HepG2 (cell line): ENCODE results near the gene SRRM2. TPM values are rescaled to one million over a fixed set of nuclear protein-coding genes. Genes with fewer than 3 reads are reported as not detected.

Experiments
- AGO2 ChIP-seq: fragments of 200-400 bp; formaldehyde crosslinking; optimal IDR thresholded peaks from 2 replicates; pipeline ENCODE3; 2017; ENCODE audit warnings: mild to moderate bottlenecking, low read depth, low read length, moderate library complexity
- ATF7 ChIP-seq, 2 experiments: fragments of 450-650 bp in 1 of 2; sonication (generic) in 1 of 2; formaldehyde crosslinking in 1 of 2; IDR thresholded peaks; 2 replicates each; pipeline versions ENCODE4 v1.4.0 to v1.6.1; 2016 to 2020; ENCODE audit warnings: antibody characterized with exemption in 1 of 2, mild to moderate bottlenecking in 1 of 2, missing genetic modification reagents in 1 of 2
- ATF7-NPFF ChIP-seq: sonication (generic); formaldehyde crosslinking; IDR thresholded peaks from 2 replicates; pipeline ENCODE4 v1.8.1; 2023; ENCODE audit warnings: mild to moderate bottlenecking, low read depth, missing genetic modification reagents, moderate library complexity
- CCDC6 ChIP-seq: sonication (generic); formaldehyde crosslinking; IDR thresholded peaks from 2 replicates; pipeline ENCODE4 v1.8.1; 2022; ENCODE audit warnings: mild to moderate bottlenecking, missing genetic modification reagents, moderate library complexity
- DBP ChIP-seq: sonication (generic); formaldehyde crosslinking; IDR thresholded peaks from 2 replicates; pipeline ENCODE4 v1.4.0; 2020; ENCODE audit warnings: missing genetic modification reagents; ENCODE audit errors: not compliant biosample characterization
- E2F5 ChIP-seq: sonication (generic); formaldehyde crosslinking; conservative IDR thresholded peaks from 2 replicates; pipeline ENCODE4 v1.4.0; 2020; ENCODE audit warnings: missing genetic modification reagents
- NR2F1 ChIP-seq, 2 experiments: fragments of 450-650 bp in 1 of 2; formaldehyde crosslinking in 1 of 2; IDR thresholded peaks; 2 replicates each; pipeline versions ENCODE4 v1.5.0 to v1.6.1; 2016 to 2020; ENCODE audit warnings: mild to moderate bottlenecking in 1 of 2, missing compliant biosample characterization in 1 of 2, missing genetic modification reagents in 1 of 2, moderate library complexity in 1 of 2
- POLR2AphosphoS5 ChIP-seq: IDR thresholded peaks from 2 replicates; pipeline ENCODE4 v1.6.1; 2012; ENCODE audit warnings: low read depth, low read length
- SIN3A ChIP-seq: IDR thresholded peaks from 2 replicates; pipeline ENCODE4 v1.6.1; 2011; ENCODE audit warnings: low read depth, mild to moderate bottlenecking, control low read depth, low read length, borderline replicate concordance
- SKIL ChIP-seq: sonication (generic); formaldehyde crosslinking; IDR thresholded peaks from 2 replicates; pipeline ENCODE4 v1.8.0; 2022; ENCODE audit warnings: missing genetic modification reagents, mild to moderate bottlenecking, moderate library complexity, borderline replicate concordance
- YEATS2 ChIP-seq: sonication (generic); formaldehyde crosslinking; IDR thresholded peaks from 2 replicates; pipeline ENCODE4 v1.4.0; 2020; ENCODE audit warnings: missing genetic modification reagents, borderline replicate concordance
- ZBED4 ChIP-seq: sonication (generic); formaldehyde crosslinking; IDR thresholded peaks from 2 replicates; pipeline ENCODE4 v1.4.0; 2020; ENCODE audit warnings: missing genetic modification reagents, borderline replicate concordance
- ZBTB42 ChIP-seq: sonication (generic); formaldehyde crosslinking; IDR thresholded peaks from 2 replicates; pipeline ENCODE4 v1.5.0; 2020; ENCODE audit warnings: mild to moderate bottlenecking, missing genetic modification reagents
- ZMAT3 ChIP-seq: sonication (generic); formaldehyde crosslinking; conservative IDR thresholded peaks from 2 replicates; pipeline ENCODE4 v1.7.0; 2021; ENCODE audit warnings: missing genetic modification reagents
- ZMYM4 ChIP-seq: sonication (generic); formaldehyde crosslinking; IDR thresholded peaks from 2 replicates; pipeline ENCODE4 v1.8.1; 2023; ENCODE audit warnings: mild to moderate bottlenecking, missing genetic modification reagents
- ZNF335 ChIP-seq: sonication (generic); formaldehyde crosslinking; IDR thresholded peaks from 2 replicates; pipeline ENCODE4 v1.4.0; 2020; ENCODE audit warnings: missing genetic modification reagents
- ZNF552 ChIP-seq: sonication (generic); formaldehyde crosslinking; IDR thresholded peaks from 2 replicates; pipeline ENCODE4 v1.9.0; 2022; ENCODE audit warnings: missing genetic modification reagents, mild to moderate bottlenecking, borderline replicate concordance
- ZNF737 ChIP-seq: sonication (generic); formaldehyde crosslinking; IDR thresholded peaks from 2 replicates; pipeline ENCODE4 v1.5.0; 2020; ENCODE audit warnings: missing genetic modification reagents, mild to moderate bottlenecking, borderline replicate concordance
- ZNF788 ChIP-seq: sonication (generic); formaldehyde crosslinking; IDR thresholded peaks from 2 replicates; pipeline ENCODE4 v1.5.0; 2020; ENCODE audit warnings: mild to moderate bottlenecking, missing genetic modification reagents, borderline replicate concordance
- ZSCAN31 ChIP-seq: sonication (generic); formaldehyde crosslinking; IDR thresholded peaks from 2 replicates; pipeline ENCODE4 v1.5.0; 2020; ENCODE audit warnings: low read depth, mild to moderate bottlenecking, missing genetic modification reagents
- polyA plus RNA-seq, 8 experiments: library from polyadenylated mRNA; depleted of rRNA in 3 of 8; stranded (reverse) in 7 of 8; unstranded in 1 of 8; fragments of >200 nt; fragmentation: Illumina TruSeq in 4 of 8; extraction: Trizol in 4 of 8; gene quantifications; 2 replicates each; pipeline versions ENCODE4 v1.2.1 to v1.2.3, GENCODE V29; 2011 to 2016; ENCODE audit warnings: low read depth in 4 of 8, missing spikeins in 1 of 8, mixed read lengths in 1 of 8; ENCODE audit not compliant: insufficient read depth in 1 of 8
- total RNA-seq, 5 experiments: library from RNA; depleted of rRNA; stranded (reverse); fragments of >200 nt; fragmentation: Illumina TruSeq; extraction: Trizol; gene quantifications; 2 replicates each; pipeline ENCODE4 v1.2.3, GENCODE V29; 2016; ENCODE audit warnings: low read depth in 1 of 5

The SRRM2 gene
- total and polyA plus RNA-seq, 2 of the 13 experiments (the other 11 are each of a cell fraction or from before 2014, with no cell fraction given), result 50.4 to 112 TPM

GRCh38 chr16:2720719-2721633 lies 31.5 kb upstream of the SRRM2 start (continued):
- no peak for TF ChIP-seq SKIL
- no peak for TF ChIP-seq AGO2
- TF ChIP-seq CCDC6 (CRISPR knock-in tag), result peak; percentile 81; the same call in 1 of the 2 replicates
- no peak for TF ChIP-seq E2F5 (CRISPR knock-in tag)
- TF ChIP-seq ZNF552 (CRISPR knock-in tag), result no peak
- 0 out of 4 replicates have a peak, but pooled peaks of 1 of the 2 experiments have one; percentile 5 for TF ChIP-seq NR2F1 (CRISPR knock-in tag; IDR thresholded peaks at IDR 0.05)
- no peak for TF ChIP-seq ZNF737
- no peak for TF ChIP-seq ZMYM4 (CRISPR knock-in tag)
- 0 out of 2 replicates have a peak, but pooled peaks have one; percentile 68 for TF ChIP-seq ZSCAN31
- TF ChIP-seq ATF7 (IDR thresholded peaks at IDR 0.05), result peak; percentile 54; the same call in 1 of the 2 replicates
- TF ChIP-seq ATF7 (CRISPR knock-in tag; IDR thresholded peaks at IDR 0.05), result 0 out of 2 replicates have a peak, but pooled peaks have one; percentile 52
- TF ChIP-seq ZBED4 (CRISPR knock-in tag), result peak; percentile 44; the same call in 1 of the 2 replicates
- TF ChIP-seq ZMAT3 (CRISPR knock-in tag), result no peak
- TF ChIP-seq SIN3A, result no peak; the same call in 1 of the 2 replicates
- no peak for TF ChIP-seq ATF7-NPFF
- TF ChIP-seq DBP (CRISPR knock-in tag), result no peak
- no peak for TF ChIP-seq ZBTB42 (CRISPR knock-in tag)
- peak; percentile 86; the same call in 1 of the 2 replicates for TF ChIP-seq ZNF788 (CRISPR knock-in tag)
- no peak for TF ChIP-seq ZNF335 (CRISPR knock-in tag)
- peak; percentile 40; the same call in 1 of the 2 replicates for TF ChIP-seq POLR2AphosphoS5
- peak; percentile 70; the same call in 1 of the 2 replicates for TF ChIP-seq YEATS2 (CRISPR knock-in tag)
